Ovary (tissue), 9 donors: Measurements from ENCODE around the gene TLR4. TPM values are rescaled to one million over a fixed set of nuclear protein-coding genes. Genes with fewer than 3 reads are reported as not detected.

ENCODE experiments used
- DNase-seq, 5 donors: peaks; one replicate each; pipeline ENCODE4 v3.0.0-alpha.2; 2019 to 2020
- H3K27ac ChIP-seq, 2 donors: fragments of 200-600 bp; one replicate each; pipeline versions ENCODE4 v1.5.1 to v1.8.0; 2019 to 2022
- H3K27me3 ChIP-seq: fragments of 200-600 bp; one replicate; pipeline ENCODE4 v1.8.0; 2022
- H3K36me3 ChIP-seq: fragments of 200-600 bp; sonication (generic); one replicate; pipeline ENCODE4 v1.5.1; 2019
- H3K4me1 ChIP-seq: one replicate; pipeline ENCODE4 v1.8.1; 2013; ENCODE audit warnings: mild to moderate bottlenecking, moderate library complexity; ENCODE audit not compliant: insufficient read depth
- H3K4me3 ChIP-seq: fragments of 200-600 bp; sonication (generic); one replicate; pipeline ENCODE4 v1.5.1; 2017
- H3K9me3 ChIP-seq, 2 donors: fragments of 200-600 bp in 1 of 2; sonication (generic) in 1 of 2; one replicate each; pipeline versions ENCODE4 v1.5.1 to v1.8.1; 2013 to 2019; ENCODE audit warnings: mild to moderate bottlenecking in 1 of 2, moderate library complexity in 1 of 2
- EP300 ChIP-seq: sonication (generic); formaldehyde crosslinking; IDR thresholded peaks from one replicate; pipeline ENCODE4 v1.6.1; 2017; ENCODE audit warnings: antibody characterized with exemption
- POLR2A ChIP-seq: fragments of 450-650 bp; IDR thresholded peaks from one replicate; pipeline ENCODE4 v1.6.1; 2017; ENCODE audit warnings: antibody characterized with exemption, mild to moderate bottlenecking, moderate library complexity
- WGBS, 3 donors: extraction: QIAGEN DNeasy Blood & Tissue Kit in 1 of 3; methylation state at CpG; one replicate each; pipeline versions ENCODE4 v1.1.5 to v1.1.7; 2013 to 2017; 5-methylcytosine and 5-hydroxymethylcytosine counted together
- intact Hi-C, 4 donors: fragments of 100-400 bp; cut with DNase I; formaldehyde crosslinking; loops; one replicate each; pipeline versions ENCODE4 v1.11.0 to v1.15.1; 2022 to 2023
- polyA plus RNA-seq, 2 donors: library from polyadenylated mRNA; stranded (reverse); fragments of 200-250 nt in 1 of 2; fragments of 350-450 nt in 1 of 2; fragmentation: Illumina TruSeq in 1 of 2; extraction: RNeasy Lipid Tissue Mini Kit (QIAGEN cat#74804) in 1 of 2; gene quantifications; one replicate each; pipeline ENCODE4 v1.2.3, GENCODE V29; 2013 to 2014
- total RNA-seq, 7 donors: library from RNA; depleted of rRNA in 2 of 7; stranded (reverse); fragments of >200 nt in 2 of 7; fragmentation: NEBNext Ultra II Directional in 3 of 7; extraction: Animal tissue kit (Norgen Biotek cat#: 25700) in 3 of 7; gene quantifications; one replicate each; pipeline versions ENCODE4 v1.1.0 to v1.2.4, GENCODE V29; 2016 to 2023
- TF ChIP-seq, protein P1 (sequence below), 3 donors: fragments of 450-650 bp in 2 of 3; fragments of 200-600 bp in 1 of 3; IDR thresholded peaks; one replicate each; pipeline versions ENCODE4 v1.5.1 to v1.8.0; 2016 to 2022; ENCODE audit warnings: antibody characterized with exemption in 3 of 3, mild to moderate bottlenecking in 1 of 3
- donor health status: DM: no; HTN: no; CAD: no; lungs with moderate emphysema.
- donor health status: DM: no; HTN: no; CAD: no.
- donor health status: Bipolar disorder and iron deficiency.
- donor health status: DM: yes; HTN: yes; CAD: no.
- donor health status: DM: no; HTN: no; CAD: no.
- donor health status: DM: yes; HTN: yes; CAD: no.

TLR4 gene
- total and polyA plus RNA-seq, 9 donors, result 3.4 to 13.5 (median 8.9) TPM

GRCh38 chr9:117703537-117703936 is 666 bp upstream of the TLR4 start:
- H3K27me3 ChIP-seq, result no peaks in the 10 kb centered on the region
- H3K9me3 ChIP-seq, result no peaks in the 10 kb centered on the region
- H3K27ac ChIP-seq, result peak overlapping the region in 1 of 2 donors; percentile 65
- H3K4me1 ChIP-seq, result peaks cover 3% of the 10 kb centered on the region
- intact Hi-C loops, result no loop called here
- H3K36me3 ChIP-seq, result no peaks in the 10 kb centered on the region
- DNase-seq, result no peak
- peak overlapping the region; percentile 27 for H3K4me3 ChIP-seq
- TF ChIP-seq POLR2A, result no peak
- no peak for TF ChIP-seq EP300
- TF ChIP-seq, protein P1, sequence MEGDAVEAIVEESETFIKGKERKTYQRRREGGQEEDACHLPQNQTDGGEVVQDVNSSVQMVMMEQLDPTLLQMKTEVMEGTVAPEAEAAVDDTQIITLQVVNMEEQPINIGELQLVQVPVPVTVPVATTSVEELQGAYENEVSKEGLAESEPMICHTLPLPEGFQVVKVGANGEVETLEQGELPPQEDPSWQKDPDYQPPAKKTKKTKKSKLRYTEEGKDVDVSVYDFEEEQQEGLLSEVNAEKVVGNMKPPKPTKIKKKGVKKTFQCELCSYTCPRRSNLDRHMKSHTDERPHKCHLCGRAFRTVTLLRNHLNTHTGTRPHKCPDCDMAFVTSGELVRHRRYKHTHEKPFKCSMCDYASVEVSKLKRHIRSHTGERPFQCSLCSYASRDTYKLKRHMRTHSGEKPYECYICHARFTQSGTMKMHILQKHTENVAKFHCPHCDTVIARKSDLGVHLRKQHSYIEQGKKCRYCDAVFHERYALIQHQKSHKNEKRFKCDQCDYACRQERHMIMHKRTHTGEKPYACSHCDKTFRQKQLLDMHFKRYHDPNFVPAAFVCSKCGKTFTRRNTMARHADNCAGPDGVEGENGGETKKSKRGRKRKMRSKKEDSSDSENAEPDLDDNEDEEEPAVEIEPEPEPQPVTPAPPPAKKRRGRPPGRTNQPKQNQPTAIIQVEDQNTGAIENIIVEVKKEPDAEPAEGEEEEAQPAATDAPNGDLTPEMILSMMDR (IDR thresholded peaks at IDR 0.05), result no peak
- 84 to 89% (median 88%) methylated on average over 3 of the region's 3 CpGs for WGBS, 3 donors

- intact Hi-C loops, result no loop called here
- Histone ChIP-seq H3K27ac (peak overlapping the region in 1 of 2 donors; percentile 49), H3K9me3 (no peaks in the 10 kb centered on the region), H3K27me3 (no peaks in the 10 kb centered on the region), H3K4me3 (peak overlapping the region; percentile 27), H3K4me1 (peaks cover 3% of the 10 kb centered on the region), H3K36me3 (no peaks in the 10 kb centered on the region)
- WGBS, 3 donors, result 59 to 73% (median 67%) methylated on average over 1 of the region's 1 CpG
- no peak for TF ChIP-seq POLR2A
- TF ChIP-seq, protein P1 (IDR thresholded peaks at IDR 0.05), result no peak
- TF ChIP-seq EP300, result no peak
- DNase-seq, result no peak
These were observed 394 bp downstream of the TLR4 start for GRCh38 chr9:117704597-117704996.

DNA sequence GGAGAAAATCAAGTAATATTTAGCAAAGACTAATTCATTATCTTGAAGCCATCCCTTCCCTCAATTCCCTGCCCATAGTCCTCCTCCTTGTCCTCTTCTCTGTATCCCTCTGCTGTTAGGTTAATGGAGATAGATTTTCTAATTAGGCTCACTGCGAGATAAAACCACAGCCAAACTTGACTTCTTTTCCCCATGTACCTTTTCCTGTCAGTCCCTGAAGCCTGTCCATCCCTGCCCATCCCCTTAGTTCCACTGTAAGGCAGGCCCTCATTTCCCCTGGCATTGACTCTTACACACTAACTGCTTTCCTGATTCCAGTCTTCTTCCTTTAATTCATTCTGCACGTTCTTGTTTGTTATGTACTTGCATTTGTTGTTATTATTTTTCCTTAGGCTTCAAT is 1.2 kb downstream of the TLR4 start:
- Histone ChIP-seq H3K27me3 (no peaks in the 10 kb centered on the region), H3K27ac (no peak overlapping the region), H3K4me1 (peaks cover 3% of the 10 kb centered on the region), H3K4me3 (no peak overlapping the region), H3K9me3 (no peaks in the 10 kb centered on the region), H3K36me3 (no peaks in the 10 kb centered on the region)
- no peak for TF ChIP-seq EP300
- no peak for DNase-seq
- intact Hi-C loops, result no loop called here
- WGBS, 3 donors, result 65 to 70% (median 67%) methylated on average over 2 of the region's 2 CpGs

DNA sequence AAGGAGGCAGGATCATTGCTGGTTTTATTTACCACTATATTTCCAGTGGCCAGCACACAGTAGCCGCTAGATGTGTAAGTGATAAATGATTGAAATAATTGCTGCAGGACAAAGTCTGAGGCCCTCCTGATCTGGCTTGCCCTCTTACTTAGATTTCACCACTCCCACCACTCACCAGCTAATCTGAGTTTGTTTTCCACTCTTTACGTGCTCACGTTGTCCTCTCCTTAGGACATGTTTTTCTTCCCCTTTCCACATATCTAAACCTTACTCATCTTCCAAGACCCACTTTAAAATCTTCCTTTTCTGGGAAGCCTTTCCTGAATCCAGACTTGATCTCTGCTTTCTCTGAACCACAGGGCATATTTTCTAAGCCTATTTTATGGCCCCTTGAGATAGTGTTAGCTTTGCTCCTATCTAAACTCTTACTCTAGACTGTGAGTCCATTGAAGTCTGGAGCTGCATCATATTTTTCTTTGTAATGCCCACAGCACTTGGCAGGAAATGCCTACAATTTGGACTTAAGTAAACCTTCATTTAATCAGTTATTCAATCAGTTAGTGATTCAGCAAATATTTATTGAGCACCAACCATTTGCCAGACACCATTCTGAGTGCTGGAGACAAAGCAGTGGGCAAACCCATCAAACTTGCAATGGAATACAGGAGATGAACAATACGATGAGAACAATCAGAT is 2.4 kb downstream of the TLR4 start:
- Histone ChIP-seq H3K4me3 (no peak overlapping the region), H3K27me3 (no peaks in the 10 kb centered on the region), H3K4me1 (peaks cover 3% of the 10 kb centered on the region), H3K27ac (no peak overlapping the region), H3K36me3 (no peaks in the 10 kb centered on the region), H3K9me3 (no peaks in the 10 kb centered on the region)
- TF ChIP-seq, protein P1 (IDR thresholded peaks at IDR 0.05), result no peak
- no peak for TF ChIP-seq EP300
- no peak for TF ChIP-seq POLR2A
- 46 to 52% (median 50%) methylated on average over 4 of the region's 4 CpGs for WGBS, 3 donors
- intact Hi-C loops, result no loop called here
- no peak for DNase-seq

GRCh38 chr9:117707561-117707960 is 3.4 kb downstream of the TLR4 start:
- TF ChIP-seq EP300, result no peak
- TF ChIP-seq POLR2A, result no peak
- TF ChIP-seq, protein P1 (IDR thresholded peaks at IDR 0.05), result no peak
- no peak overlapping the region for H3K4me3 ChIP-seq
- peaks cover 3% of the 10 kb centered on the region for H3K4me1 ChIP-seq
- H3K27me3 ChIP-seq, result no peaks in the 10 kb centered on the region
- H3K9me3 ChIP-seq, result no peaks in the 10 kb centered on the region
- no peak for DNase-seq
- 68 to 80% (median 76%) methylated on average over 1 of the region's 1 CpG for WGBS, 3 donors
- no peak overlapping the region for H3K27ac ChIP-seq
- intact Hi-C loops, result no loop called here
- no peaks in the 10 kb centered on the region for H3K36me3 ChIP-seq
